HG03432 (cell line): Measurements from ENCODE around the gene AHNAK.

Source experiments
- ATAC-seq: cut with Tn5 transposase; IDR thresholded peaks from one replicate; pipeline ENCODE4 v1.9.1; 2021; ENCODE audit warnings: mild to moderate bottlenecking, moderate library complexity; ENCODE audit not compliant: unreplicated experiment

Gene AHNAK

DNA sequence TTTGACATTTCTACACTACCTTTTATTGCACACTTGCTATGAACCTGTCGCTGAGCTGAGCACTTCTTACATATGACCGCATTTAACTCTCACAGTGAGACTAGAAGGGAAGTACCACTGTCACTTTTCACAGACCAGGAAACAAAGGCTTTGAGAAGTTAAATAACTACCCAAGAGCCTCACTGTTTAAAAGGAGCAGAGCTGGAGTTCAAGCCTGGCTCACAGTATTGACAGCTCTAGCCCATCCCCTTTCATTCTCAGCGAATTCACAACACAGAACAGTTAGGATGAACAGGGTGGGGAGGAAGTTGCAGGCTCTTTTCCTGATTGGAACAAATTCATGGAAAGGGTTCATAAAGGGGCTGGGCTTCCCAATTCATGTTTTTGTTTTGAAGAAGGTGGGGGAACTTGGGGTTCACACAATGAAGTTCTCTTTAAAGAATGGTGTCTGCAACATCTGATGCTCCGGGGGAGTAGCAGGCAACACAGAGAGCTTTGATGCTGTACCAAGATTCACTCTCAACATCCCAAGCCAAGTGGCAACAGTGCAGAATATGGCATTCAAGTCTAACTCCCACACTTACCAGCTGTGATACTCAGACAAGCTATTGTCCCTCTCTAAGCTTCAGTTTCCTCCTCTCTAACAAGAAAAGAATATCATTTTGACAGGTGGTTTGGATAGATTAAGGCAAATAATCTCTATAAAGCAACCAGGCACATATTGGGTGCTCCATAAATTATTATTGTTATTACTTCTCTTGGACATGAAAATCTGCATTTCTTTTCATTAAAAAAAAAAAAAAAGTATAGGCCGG lies 110.6 kb downstream of the AHNAK start:
- no peak for ATAC-seq

DNA sequence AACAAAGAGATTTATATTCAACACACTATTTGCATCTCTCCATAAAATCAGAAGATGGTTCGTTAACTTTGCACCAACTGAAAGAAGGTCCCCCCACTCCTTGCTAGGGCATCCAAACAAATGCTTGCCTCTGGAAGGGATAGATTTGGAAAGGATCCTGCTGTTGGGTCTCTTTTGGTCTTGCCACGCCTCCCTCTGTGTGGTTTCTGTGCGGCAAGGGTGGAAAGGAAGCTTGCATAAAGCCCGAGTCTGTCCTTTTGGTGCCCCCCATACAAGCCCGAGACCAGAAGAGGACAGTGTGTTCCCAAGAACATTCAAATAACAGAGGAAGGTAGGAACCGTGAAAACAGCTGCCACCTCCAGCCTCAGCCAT lies 112.7 kb downstream of the AHNAK start:
- ATAC-seq: no peak

DNA sequence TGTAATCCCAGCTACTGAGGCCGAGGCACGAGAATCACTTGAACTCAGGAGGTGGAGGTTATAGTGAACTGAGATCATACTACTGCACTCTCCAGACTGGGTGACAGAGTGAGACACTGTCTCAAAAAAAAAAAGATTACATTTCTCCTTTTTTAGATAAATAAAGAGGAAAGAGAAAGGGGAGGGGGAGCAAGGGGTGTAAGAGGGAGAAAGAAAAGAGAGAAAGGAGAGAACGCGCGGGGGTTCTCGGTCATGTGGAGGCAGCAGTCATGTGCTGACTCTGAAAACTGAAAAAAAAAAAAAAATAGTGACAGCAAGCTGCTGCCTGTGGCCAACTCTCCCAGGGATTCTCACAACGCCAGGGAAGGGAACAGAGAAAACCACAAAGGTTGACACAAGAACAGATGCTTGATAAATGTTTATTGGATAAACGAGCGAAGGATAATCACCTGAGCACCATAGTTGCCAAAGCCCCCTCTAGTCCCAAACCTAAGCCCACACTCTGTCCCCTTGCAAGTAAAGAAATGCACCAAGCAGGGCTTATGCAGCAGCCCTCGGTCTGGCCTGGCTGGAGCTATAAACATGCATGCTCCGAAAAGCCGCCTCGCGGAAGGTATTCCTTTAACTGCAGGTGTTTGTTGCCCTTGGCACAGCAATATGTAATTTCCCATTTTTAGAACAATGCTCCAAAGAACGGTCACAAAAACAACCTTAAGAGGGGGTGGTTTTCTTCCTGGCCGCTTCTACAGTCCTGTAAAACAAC lies 113.3 kb downstream of the AHNAK start:
- ATAC-seq: no peak

DNA sequence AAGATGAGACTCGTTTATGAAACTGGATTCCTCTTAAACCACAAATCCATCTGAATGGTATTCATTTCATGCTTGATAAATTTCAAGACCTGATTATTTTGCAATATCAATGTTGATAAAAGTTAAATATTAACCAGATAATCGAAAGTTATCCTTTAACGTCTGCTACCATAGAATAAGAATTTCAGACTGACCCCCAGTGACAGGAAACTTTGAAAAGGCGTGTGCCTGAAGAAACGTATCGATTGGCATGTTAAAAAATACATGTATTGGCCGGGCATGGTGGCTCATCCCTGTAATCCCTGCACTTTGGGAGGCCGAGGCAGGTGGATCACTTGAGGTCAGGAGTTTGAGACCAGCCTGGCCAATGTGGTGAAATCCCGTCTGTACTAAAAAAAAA lies 113.9 kb downstream of the AHNAK start:
- no peak for ATAC-seq

DNA sequence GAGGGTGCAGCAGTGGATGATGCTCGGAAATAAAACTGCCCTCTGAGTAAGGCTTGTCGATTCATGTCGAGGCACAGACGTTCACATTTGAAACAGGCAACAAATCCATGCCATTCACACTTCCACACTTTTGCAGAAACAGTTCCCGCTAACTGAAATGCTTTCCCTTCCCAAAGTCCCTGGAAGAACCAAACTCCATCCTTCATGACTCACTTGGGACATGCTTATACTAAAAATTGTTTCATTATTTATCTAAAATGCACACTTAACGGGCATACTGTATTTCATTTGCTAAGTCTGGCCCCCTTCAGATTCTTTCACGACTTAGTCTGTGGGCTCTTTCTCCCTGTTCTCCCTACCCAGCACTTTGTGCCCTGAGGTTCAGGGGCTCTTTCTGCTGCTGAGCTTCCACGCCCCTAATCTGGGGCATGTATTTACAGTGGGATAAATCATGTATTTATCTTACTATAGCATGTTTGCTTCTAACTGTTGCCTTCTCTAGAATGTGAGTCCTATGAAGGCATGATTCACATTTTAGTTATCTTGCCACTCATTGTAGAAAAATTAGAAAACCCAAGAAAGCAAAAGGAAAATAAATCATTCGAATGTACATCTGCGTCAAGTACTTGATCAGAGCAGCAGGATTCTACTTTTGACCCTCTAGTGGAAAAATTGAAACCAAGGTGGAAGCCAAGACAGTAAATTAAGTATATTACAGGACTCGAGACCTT lies 115.3 kb downstream of the AHNAK start:
- no peak for ATAC-seq

DNA sequence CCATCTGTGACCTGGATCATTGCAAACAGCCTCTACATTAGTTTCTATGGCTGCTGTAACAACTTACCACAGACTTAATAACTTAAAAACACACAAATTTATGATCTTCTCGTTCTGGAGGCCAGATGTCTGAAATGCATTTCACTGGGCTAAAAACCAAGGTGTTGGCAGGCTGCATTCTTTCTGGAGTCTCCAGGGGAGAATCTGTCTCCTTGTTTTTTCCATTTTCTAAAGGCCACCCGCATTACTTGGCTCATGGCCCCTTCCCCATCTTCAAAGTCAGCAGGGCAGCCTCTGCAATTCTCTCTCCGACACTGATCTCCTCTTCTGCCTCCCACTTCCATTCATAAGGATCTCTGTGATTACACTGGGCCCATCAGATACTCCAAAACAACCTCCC lies 116.2 kb downstream of the AHNAK start:
- ATAC-seq: no peak

DNA sequence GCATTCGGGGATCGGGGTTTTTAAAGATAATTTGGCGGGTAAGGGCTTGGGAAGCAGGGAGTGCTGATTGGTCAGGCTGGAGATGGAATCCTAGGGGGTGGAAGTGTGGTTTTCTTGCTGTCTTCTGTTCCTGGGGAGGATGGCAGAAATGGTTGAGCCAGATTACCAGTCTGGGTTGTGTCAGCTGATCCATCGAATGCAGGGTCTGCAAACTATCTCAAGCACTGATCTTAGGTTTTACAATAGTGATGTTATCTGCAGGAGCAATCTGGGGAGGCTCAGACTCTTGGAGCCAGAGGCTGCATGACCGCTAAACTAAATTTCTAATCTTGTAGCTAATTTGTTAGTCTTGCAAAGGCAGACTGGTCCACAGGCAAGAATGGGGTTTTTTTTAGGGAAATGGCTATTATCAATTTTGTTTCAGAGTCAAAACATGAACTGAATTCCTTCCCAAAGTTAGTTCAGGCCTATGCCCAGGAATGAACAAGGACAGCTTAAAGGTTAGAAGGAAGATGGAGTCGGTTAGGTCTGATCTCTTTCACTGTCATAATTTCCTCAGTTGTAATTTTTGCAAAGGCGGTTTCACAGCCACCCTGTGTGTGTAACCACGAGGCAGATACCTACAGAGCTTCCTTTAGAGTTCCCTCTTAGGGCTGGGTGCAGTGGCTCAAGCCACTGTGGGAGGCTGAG lies 117.6 kb downstream of the AHNAK start:
- no peak for ATAC-seq

DNA sequence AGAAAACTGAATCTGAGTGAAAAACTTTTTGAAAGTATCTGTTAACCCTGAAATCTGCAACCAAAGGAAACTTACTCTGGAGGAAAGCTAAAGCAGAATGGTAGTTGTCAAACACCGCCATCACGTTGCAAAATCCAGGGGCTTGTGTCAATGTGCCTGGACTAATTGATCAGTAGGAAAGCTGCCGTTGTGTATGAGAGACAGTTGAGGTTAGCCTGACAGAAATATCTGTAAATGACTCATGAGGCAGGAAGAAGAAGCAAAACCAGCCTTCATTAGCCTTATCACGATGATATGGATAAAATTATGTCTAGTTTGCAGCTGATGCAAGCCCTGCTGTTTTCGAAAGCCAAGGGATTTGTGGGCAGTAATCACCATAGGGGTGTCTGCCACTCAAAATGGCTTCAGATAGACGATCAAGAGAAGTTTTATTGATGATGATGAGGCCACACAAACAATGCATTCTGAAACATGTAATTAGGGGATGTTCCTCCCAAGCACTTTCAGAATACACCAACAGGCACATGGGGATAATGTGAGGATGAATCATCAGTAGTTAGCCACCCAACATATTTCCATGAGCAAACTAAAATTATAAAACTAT lies 118.9 kb downstream of the AHNAK start:
- no peak for ATAC-seq

DNA sequence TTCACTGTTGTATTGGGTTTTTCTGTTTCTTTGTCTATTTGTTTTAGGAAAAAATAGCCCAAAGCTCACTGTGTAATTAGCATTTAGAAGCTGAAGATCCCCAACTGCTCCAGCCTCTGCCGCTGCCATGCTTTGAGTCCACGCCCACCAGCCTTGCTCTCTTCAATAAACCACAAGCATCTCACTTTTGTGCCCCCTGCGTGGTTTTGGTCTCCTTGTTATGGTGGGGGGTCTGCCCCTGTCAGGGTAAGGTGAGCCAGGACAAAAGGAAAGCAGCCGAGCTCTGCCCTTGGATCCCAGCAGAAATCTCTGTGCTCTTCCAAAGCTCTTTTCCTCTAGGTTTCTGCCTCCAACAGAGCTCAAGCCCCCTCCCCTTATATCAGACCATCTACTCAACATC lies 123.6 kb downstream of the AHNAK start:
- ATAC-seq: no peak

DNA sequence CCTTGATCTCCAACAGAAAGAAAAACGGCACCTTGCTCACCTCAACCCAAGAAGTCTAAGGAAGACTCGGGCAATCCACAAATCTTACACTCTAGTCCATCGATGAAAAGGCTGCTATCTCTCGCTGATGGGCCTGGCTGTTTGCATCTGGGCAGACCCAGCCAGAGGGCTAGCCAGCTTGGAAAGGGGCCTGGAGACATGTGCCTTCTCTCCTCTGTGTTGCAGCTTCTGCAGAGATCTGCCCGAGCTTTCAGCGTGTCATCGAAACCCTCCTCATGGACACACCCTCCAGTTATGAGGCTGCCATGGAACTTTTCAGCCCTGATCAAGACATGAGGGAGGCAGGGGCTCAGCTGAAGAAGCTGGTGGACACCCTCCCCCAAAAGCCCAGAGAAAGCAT lies 124.6 kb downstream of the AHNAK start:
- ATAC-seq: no peak

DNA sequence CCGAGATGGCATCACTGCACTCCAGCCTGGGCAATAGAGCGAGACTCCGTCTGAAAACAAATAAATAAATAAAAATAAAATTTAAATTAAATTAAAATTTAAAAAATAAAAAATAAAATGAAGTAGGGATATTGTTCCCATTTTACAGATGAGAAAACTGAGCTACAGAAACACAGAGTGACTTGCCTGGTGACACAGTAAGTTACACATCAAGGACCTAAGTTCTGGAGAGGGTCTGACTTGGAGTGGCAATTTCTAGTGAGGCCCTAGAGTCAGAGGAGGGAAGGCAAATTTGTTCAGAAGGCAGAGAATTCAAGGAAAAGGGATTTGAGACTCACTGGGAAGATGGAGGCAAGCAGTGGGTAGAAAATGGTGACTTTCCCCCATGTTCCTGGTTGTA lies 125.7 kb downstream of the AHNAK start:
- ATAC-seq: no peak

DNA sequence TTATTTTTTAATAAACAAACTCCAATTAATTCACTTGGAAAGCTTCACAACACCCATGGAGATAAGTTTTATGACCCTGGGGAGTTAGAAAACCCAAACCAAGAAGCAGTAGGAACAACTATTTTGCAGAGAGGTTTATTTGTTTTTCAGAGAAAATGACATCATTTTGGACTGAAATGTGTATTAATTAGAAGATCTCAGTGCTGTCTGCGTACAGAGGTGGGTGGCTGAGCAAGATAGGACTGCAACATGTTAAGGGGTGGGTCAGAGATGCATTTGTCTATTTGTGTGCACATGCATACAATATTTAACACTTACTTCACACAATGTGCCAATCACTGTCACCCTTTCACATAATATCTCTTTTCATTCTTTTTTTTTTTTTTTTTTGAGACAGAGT lies 126.7 kb downstream of the AHNAK start:
- no peak for ATAC-seq

DNA sequence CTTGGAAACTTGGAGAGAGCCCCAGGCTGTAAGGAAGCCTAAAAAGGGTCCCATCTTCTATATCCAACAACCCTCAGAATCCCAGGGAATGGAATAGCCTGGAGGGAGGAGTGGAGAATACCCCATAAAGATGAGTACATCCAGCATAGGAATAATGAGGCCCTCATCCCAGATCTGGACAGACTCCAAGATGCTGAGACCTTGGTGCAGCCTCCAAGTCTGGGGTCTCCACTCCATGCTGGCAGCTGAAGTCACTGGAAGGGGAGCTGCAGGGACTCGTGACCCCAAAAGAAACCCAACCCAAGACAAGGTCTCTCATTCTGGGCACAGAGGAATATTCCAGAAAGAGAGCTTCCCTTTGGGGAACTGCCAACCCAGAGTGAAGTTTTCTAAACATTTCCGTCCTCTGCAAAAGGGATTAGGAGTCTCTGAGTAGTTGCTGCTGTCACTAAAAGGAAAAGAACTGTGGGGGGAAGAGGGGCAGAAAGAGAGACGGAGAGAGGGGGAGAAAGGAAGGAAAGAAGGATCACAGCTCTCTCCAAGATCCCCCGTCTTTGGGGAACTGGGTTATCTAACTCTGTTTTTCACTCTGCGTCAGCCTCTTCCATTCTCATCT lies 127.2 kb downstream of the AHNAK start:
- ATAC-seq: no peak

DNA sequence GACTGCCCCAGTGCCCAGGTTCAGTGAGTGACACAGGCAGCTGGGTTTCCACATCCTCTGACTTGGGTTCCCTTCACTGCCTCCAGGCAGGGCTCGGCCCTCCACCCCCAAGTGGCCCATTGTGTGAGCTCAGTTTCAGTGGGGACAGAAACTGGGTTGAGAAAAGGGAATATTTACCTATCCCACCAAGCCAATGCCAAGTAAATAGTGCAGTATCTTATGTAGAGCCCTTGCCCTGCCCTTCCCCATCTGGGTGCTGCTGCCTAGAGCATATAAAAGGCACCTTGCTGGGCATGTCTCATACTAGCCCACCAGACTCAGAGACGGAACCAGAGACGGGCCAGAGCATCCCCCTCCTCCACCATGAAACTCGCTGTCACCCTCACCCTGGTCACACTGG lies 127.9 kb downstream of the AHNAK start, which contains the start of gene SCGB1A1:
SCGB1A1 (plus strand) TSS at position 301 of the 400 bp plus-strand sequence; CDS start at position 364, 63 bp downstream.
- ATAC-seq: no peak

DNA sequence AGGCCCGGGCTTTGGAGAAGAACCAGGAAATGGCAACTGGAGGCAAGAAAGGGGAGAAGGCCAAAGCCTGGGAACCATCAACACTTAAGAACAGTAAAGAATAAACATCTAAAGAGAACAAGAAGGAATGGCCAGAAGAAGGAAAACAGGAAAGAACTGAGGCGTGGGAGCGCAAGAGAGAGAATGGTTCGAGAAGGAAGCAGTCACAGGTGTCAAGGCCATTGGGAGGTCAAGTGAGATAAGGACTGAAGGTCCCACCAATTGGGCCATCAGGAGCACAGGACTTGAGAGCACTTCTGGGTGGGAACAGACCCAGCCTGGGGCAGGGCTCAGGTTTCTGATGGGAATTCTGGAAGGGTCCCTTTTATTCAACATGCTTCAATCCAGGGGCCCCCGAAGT lies 128.5 kb downstream of the AHNAK start:
- ATAC-seq: no peak

DNA sequence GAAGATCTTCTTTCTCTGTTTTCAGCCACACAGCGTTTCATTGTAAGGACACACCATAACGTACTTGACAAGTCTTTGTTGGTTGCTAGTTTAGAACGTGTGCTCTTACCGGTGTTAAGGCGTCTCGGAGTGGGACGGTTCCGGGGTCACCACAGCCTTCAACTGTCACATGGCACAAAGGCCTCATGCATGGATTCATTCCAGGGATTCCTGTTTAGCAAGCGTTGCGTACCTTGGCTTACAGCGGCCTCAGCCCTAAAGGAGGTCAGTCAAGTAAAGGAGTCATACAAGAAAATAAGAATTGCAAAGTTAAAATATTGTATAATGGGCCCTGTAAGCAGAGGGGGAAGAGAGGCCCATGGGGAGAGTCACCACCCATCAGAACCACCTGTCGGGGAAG lies 130.0 kb downstream of the AHNAK start:
- no peak for ATAC-seq

DNA sequence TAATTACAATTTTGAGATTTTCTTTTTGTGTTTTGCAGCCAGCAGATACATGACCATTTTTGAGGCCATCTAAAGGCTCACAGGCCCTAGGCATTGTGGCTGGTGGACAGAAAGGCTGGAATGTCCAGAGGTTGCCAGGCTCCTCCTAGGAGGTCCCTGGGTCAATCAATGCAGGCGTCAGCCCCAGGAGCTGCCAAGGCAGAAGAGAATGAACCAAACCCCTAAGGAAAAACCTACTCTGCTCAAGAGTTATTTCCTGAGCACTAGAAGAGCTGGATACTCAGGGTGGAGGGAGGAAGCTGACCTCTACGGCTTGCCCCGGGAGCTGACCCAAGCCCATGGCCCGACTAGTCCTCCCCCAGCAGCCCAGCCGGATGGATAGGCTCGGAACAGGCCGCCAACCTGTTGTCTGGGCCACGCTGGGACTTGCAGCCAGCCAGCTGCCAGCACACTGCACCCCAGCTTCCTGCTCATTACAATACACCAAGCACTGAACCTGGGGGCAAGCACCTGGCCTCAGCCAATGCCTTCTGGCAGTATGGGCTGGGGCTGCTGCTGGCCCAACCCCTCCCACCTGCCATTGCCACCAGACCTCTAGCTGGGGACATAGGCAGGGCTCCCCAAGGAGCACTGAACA lies 133.4 kb downstream of the AHNAK start:
- no peak for ATAC-seq

DNA sequence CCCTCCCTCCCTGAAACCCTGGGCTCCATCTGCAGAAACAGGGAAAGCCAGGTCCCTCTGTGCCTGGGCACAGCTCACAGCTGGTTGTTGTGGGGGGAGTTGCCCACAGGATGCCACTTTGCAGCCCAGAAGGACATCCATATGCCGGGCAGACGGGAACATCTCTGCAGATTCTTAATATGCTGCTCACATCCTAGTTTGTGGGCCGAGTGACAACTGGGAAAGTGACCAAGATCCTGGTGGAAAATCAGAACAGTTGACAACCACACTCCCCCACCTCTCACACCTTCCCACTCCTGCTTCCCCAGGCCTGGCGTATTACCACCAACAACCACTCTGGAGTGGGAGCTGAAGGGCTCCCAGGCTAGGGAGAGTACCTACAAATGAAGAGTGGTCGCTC lies 135.1 kb downstream of the AHNAK start:
- ATAC-seq: no peak

DNA sequence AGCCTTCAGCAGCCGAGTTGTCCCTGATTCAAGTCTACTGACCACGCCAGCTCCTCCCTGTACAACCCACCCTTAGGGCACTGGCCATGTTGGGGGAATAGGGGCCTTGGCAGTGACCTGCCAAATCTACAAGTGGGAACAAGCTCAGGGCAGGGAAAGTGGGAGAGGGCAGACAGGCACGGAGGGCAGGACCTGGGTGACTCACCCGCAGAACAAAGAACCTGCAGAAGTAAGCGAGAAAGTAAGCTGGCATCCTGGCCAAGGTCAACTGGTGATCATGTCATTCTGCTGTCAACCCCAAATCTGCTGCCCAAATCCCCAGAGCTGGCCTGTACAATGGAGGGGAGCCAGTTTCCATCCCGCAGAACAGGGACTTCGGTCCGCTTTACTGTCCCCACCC lies 135.6 kb downstream of the AHNAK start:
- no peak for ATAC-seq

DNA sequence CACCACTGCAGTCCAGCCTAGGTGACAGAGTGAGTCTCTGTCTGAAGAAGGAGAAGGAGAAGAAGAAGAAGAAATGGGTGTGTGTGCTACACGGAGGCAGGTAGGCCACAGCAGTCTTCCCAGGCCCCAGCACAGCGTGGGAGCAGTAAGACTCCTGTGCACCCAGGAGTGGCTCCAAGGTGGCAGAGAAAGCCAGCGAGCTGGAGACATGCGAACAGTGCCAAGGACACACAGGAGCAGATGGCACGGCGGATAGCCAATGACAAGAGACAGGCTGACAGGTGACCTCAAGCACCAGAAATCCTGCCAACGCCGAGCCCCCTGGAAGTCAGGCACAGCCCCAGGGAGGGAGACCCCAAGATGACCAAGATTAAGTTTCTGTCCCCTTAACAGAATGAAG lies 136.8 kb downstream of the AHNAK start:
- ATAC-seq: no peak
